ENCODE measurements around the gene FDPS. TPM values are rescaled to one million over a fixed set of nuclear protein-coding genes. Genes with fewer than 3 reads are reported as not detected.

FDPS gene
- total RNA-seq, 4 donors from 2014 or later: 158 to 220 (median 175) TPM

DNA sequence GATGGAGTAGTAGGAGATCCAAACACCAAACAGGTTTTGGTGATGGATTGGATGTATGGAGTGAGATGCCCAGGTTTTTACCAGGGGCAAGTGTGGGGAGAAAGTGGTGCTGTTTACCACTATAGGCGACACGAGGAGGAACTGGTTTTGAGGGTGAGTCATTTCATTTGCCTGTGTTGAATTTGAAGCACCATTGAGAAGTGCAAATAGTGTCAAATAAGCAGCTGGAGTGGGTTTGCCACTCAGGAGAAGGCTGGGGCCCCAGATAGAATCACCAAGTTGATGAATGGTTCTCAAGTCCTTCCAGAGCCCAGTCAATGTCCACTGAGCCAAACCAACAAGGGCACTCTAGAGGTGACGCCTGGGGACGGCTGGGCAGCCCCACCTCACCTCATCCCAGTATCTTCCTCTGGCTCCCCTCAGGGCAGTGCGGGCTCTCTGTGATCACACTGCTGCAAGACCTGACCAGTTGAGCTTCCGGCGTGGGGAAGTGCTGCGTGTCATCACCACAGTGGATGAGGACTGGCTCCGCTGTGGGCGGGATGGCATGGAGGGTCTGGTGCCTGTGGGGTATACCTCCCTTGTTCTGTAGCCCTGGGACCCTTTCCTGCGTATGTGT is 21.4 kb downstream of the FDPS start:
- H3K27ac ChIP-seq: no peak overlapping the region
- H3K9me3 ChIP-seq: no peaks in the 10 kb centered on the region
- no peak overlapping the region for H3K4me3 ChIP-seq
- no peak for TF ChIP-seq POLR2A (IDR thresholded peaks at IDR 0.05)
- TF ChIP-seq, protein P1, sequence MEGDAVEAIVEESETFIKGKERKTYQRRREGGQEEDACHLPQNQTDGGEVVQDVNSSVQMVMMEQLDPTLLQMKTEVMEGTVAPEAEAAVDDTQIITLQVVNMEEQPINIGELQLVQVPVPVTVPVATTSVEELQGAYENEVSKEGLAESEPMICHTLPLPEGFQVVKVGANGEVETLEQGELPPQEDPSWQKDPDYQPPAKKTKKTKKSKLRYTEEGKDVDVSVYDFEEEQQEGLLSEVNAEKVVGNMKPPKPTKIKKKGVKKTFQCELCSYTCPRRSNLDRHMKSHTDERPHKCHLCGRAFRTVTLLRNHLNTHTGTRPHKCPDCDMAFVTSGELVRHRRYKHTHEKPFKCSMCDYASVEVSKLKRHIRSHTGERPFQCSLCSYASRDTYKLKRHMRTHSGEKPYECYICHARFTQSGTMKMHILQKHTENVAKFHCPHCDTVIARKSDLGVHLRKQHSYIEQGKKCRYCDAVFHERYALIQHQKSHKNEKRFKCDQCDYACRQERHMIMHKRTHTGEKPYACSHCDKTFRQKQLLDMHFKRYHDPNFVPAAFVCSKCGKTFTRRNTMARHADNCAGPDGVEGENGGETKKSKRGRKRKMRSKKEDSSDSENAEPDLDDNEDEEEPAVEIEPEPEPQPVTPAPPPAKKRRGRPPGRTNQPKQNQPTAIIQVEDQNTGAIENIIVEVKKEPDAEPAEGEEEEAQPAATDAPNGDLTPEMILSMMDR (IDR thresholded peaks at IDR 0.05): no peak
- H3K36me3 ChIP-seq: peaks cover 0 to 70% (median 0%) of the 10 kb centered on the region in 3 donors
- peaks cover 0 to 10% (median 0%) of the 10 kb centered on the region in 4 donors for H3K4me1 ChIP-seq
- no peaks in the 10 kb centered on the region for H3K27me3 ChIP-seq
- no peak for DNase-seq

DNA sequence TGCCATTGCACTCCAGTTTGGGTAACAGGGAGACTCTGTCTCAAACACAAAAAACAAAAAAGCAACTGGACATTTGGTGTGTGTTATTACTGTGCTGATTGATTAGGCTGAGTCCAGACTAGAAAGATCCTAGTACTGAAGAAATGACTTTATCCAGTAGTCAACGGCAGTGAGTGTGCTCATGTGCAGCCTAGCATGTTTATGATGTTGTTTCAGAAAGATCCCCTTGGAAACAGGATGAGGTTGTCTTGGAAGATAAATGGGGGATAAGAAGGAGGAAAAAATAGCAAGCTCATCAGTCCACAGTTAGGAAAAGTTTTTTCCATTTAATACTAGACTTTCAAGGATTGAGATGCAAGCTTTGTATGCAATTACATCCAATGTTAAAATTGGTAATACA is 26.3 kb downstream of the FDPS start:
- TF ChIP-seq POLR2A (IDR thresholded peaks at IDR 0.05): no peak
- TF ChIP-seq, protein P1 (IDR thresholded peaks at IDR 0.05): no peak
- no peak for DNase-seq
- no peaks in the 10 kb centered on the region for H3K27me3 ChIP-seq
- peaks cover 0 to 77% (median 0%) of the 10 kb centered on the region in 3 donors for H3K36me3 ChIP-seq
- H3K4me3 ChIP-seq: no peak overlapping the region
- H3K27ac ChIP-seq: no peak overlapping the region
- H3K9me3 ChIP-seq: no peaks in the 10 kb centered on the region
- no peaks in the 10 kb centered on the region for H3K4me1 ChIP-seq

DNA sequence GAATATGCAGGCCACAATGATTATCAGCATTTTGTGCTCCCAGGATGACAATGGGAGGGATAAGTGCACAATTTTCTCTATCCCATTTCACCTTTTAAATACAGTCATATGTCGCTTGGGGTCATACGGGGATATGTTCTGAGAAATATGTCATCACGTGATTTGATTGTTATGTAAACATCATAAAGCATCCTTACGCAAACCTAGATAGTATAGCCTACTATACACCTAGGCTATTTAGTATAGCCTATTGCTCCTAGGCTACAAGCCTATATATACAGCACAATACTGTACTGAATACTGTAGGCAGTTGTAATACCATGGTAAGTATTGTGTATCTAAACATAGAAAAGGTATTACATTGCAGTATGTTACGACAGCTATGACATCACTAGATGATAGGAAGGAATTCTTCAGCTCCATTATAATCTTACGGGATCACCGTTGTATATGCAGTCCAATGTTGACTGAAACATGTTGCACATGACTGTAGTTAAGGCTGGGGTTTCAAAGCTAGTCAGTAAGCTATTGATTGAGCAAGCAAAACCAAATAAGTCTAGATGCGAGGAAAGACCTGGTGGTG is 30.9 kb downstream of the FDPS start:
- no peak overlapping the region for H3K27ac ChIP-seq
- TF ChIP-seq, protein P1 (IDR thresholded peaks at IDR 0.05): no peak
- TF ChIP-seq POLR2A (IDR thresholded peaks at IDR 0.05): no peak
- no peak for DNase-seq
- no peaks in the 10 kb centered on the region for H3K4me1 ChIP-seq
- peaks cover 0 to 95% (median 2%) of the 10 kb centered on the region in 3 donors for H3K36me3 ChIP-seq
- no peaks in the 10 kb centered on the region for H3K9me3 ChIP-seq
- no peaks in the 10 kb centered on the region for H3K27me3 ChIP-seq
- H3K4me3 ChIP-seq: no peak overlapping the region

DNA sequence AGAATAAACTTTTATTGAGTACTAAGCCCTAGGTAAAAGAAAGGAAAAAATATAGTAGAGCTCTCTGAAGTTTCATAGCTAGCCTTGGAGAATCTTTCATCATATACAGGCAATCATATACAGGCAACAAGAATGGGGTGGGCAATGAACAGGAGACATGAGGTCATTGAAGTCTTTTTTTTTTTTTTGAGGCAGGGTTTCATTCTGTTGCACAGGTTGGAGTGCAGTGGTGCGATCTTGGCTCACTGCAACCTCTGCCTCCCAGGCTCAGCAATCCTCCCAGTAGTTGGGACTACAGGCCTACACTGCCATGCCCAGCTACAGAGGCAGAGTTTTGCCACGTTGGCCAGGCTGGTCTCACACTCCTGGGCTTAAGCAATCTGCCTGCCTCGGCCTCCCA is 34.2 kb downstream of the FDPS start:
- peaks cover 0 to 99% (median 2%) of the 10 kb centered on the region in 3 donors for H3K36me3 ChIP-seq
- DNase-seq: no peak
- no peaks in the 10 kb centered on the region for H3K27me3 ChIP-seq
- no peaks in the 10 kb centered on the region for H3K9me3 ChIP-seq
- H3K27ac ChIP-seq: no peak overlapping the region
- TF ChIP-seq, protein P1 (IDR thresholded peaks at IDR 0.05): no peak
- TF ChIP-seq POLR2A (IDR thresholded peaks at IDR 0.05): no peak
- H3K4me3 ChIP-seq: no peak overlapping the region
- H3K4me1 ChIP-seq: no peaks in the 10 kb centered on the region

DNA sequence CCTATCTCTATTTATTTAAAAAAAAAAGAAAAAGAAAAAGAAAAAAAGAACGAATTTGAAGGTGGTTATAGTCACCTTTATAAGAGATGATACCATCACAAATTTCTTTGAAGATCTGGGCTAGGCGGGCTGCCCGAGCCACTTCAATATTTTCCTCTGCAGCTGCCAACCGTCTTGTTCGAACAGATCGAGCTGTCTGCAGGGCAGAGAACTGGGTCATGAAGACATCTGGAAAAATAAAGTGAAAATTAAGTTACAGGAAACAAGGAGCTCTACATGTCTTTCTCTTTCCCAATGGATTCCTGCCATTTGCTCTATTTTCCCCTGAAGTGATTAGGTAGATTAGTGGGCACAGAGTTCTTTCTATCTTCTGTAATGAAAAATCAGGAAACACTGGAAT is 44.0 kb downstream of the FDPS start:
- no peaks in the 10 kb centered on the region for H3K4me1 ChIP-seq
- no peaks in the 10 kb centered on the region for H3K9me3 ChIP-seq
- no peak overlapping the region for H3K4me3 ChIP-seq
- H3K27ac ChIP-seq: no peak overlapping the region
- H3K27me3 ChIP-seq: no peaks in the 10 kb centered on the region
- no peak for DNase-seq
- TF ChIP-seq, protein P1 (IDR thresholded peaks at IDR 0.05): no peak
- no peak for TF ChIP-seq POLR2A (IDR thresholded peaks at IDR 0.05)
- H3K36me3 ChIP-seq: peaks cover 0 to 94% (median 0%) of the 10 kb centered on the region in 3 donors

All from Peyer's patch (tissue), 4 donors.